Neural cell (in vitro differentiated cells): ENCODE data around the gene NISCH. TPM values are rescaled to one million over a fixed set of nuclear protein-coding genes. Genes with fewer than 3 reads are reported as not detected.

Source experiments
- H2AFZ ChIP-seq: fragments of 200-600, 300-800 bp; sonication (generic), shearing (Covaris generic); 2 replicates; pipeline ENCODE4 v1.6.0; 2014; ENCODE audit warnings: low read depth, mild to moderate bottlenecking, antibody characterized with exemption, low read length, moderate library complexity
- H3F3A ChIP-seq: fragments of 200-600 bp; shearing (Covaris generic); 2 replicates; pipeline ENCODE4 v1.6.1; 2016; ENCODE audit warnings: mild to moderate bottlenecking, moderate library complexity, mixed read lengths, antibody characterized with exemption, low read length; ENCODE audit not compliant: insufficient read depth, poor library complexity, severe bottlenecking
- H3K27ac ChIP-seq: fragments of 200-600, 300-800 bp; sonication (generic), shearing (Covaris generic); 2 replicates; pipeline ENCODE4 v1.5.1; 2014; ENCODE audit warnings: mild to moderate bottlenecking, low read length, moderate library complexity
- H3K27me3 ChIP-seq: fragments of 300-800, 200-600 bp; sonication (generic), shearing (Covaris generic); 2 replicates; pipeline ENCODE4 v1.6.0; 2014; ENCODE audit warnings: mild to moderate bottlenecking, low read depth, low read length, moderate library complexity; ENCODE audit not compliant: insufficient read depth
- H3K36me3 ChIP-seq: fragments of 300-800, 200-600 bp; sonication (generic), shearing (Covaris generic); 2 replicates; pipeline ENCODE4 v1.5.1; 2014; ENCODE audit warnings: mild to moderate bottlenecking, antibody characterized with exemption, low read length, moderate library complexity; ENCODE audit not compliant: insufficient read depth
- H3K4me2 ChIP-seq: fragments of 300-800, 200-600 bp; sonication (generic), shearing (Covaris generic); 2 replicates; pipeline ENCODE4 v1.6.0; 2014; ENCODE audit warnings: mild to moderate bottlenecking, low read length
- H3K4me3 ChIP-seq: fragments of 300-800, 200-600 bp; sonication (generic), shearing (Covaris generic); 2 replicates; pipeline ENCODE4 v1.5.1; 2014; ENCODE audit warnings: mild to moderate bottlenecking, low read length, moderate library complexity
- H3K79me2 ChIP-seq: fragments of 200-600 bp; shearing (Covaris generic); replicated peaks from 2 replicates; pipeline ENCODE4 v1.6.0; 2014; ENCODE audit warnings: mild to moderate bottlenecking, low read length, moderate library complexity; ENCODE audit not compliant: insufficient read depth
- H3K9ac ChIP-seq: fragments of 300-800, 200-600 bp; sonication (generic), shearing (Covaris generic); 2 replicates; pipeline ENCODE4 v1.6.1; 2016; ENCODE audit warnings: mild to moderate bottlenecking, low read length, mixed read lengths
- H3K9me2 ChIP-seq: fragments of 200-600 bp; shearing (Covaris generic); 2 replicates; pipeline ENCODE4 v1.6.1; 2016; ENCODE audit warnings: mild to moderate bottlenecking, low read length, mixed read lengths; ENCODE audit not compliant: insufficient read depth
- H3K9me3 ChIP-seq: fragments of 200-600, 300-800 bp; sonication (generic), shearing (Covaris generic); 2 replicates; pipeline ENCODE4 v1.6.1; 2016; ENCODE audit warnings: mild to moderate bottlenecking, mixed run types, low read length, moderate library complexity, mixed read lengths
- H4K20me1 ChIP-seq: fragments of 200-600 bp; shearing (Covaris generic); 2 replicates; pipeline ENCODE4 v1.6.1; 2016; ENCODE audit warnings: mild to moderate bottlenecking, mixed run types; ENCODE audit not compliant: insufficient read depth
- CTCF ChIP-seq: fragments of 450-650 bp; IDR thresholded peaks from 2 replicates; pipeline ENCODE4 v1.5.1; 2014; ENCODE audit warnings: antibody characterized with exemption, mild to moderate bottlenecking, moderate library complexity; ENCODE audit not compliant: poor library complexity, severe bottlenecking
- EP300 ChIP-seq: fragments of 450-650 bp; conservative IDR thresholded peaks from 2 replicates; pipeline ENCODE4 v1.6.1; 2014; ENCODE audit warnings: antibody characterized with exemption, mild to moderate bottlenecking, moderate library complexity; ENCODE audit not compliant: poor library complexity, severe bottlenecking
- EZH2 ChIP-seq: fragments of 200-600, 300-800 bp; shearing (Covaris generic), sonication (generic); IDR thresholded peaks from 2 replicates; pipeline ENCODE4 v1.6.1; 2014; ENCODE audit warnings: antibody characterized with exemption, low read length, borderline replicate concordance, mild to moderate bottlenecking; ENCODE audit not compliant: insufficient read depth, poor library complexity, severe bottlenecking
- MXI1 ChIP-seq: fragments of 450-650 bp; conservative IDR thresholded peaks from 2 replicates; pipeline ENCODE4 v1.6.1; 2014; ENCODE audit warnings: antibody characterized with exemption, mild to moderate bottlenecking; ENCODE audit not compliant: poor library complexity, severe bottlenecking
- POLR2AphosphoS5 ChIP-seq: IDR thresholded peaks from 2 replicates; pipeline ENCODE4 v1.6.1; 2012
- RAD21 ChIP-seq: fragments of 450-650 bp; conservative IDR thresholded peaks from 2 replicates; pipeline ENCODE4 v1.6.1; 2014; ENCODE audit warnings: antibody characterized with exemption, mild to moderate bottlenecking, moderate library complexity
- REST ChIP-seq: IDR thresholded peaks from 2 replicates; pipeline ENCODE4 v1.6.1; 2012; ENCODE audit warnings: borderline replicate concordance
- SMC3 ChIP-seq: fragments of 450-650 bp; conservative IDR thresholded peaks from 2 replicates; pipeline ENCODE4 v1.6.1; 2014; ENCODE audit warnings: antibody characterized with exemption, mild to moderate bottlenecking, moderate library complexity; ENCODE audit not compliant: poor library complexity
- TAF1 ChIP-seq: IDR thresholded peaks from 2 replicates; pipeline ENCODE4 v1.6.1; 2012; ENCODE audit warnings: low read depth
- polyA plus RNA-seq: library from polyadenylated mRNA; depleted of rRNA; stranded (reverse); fragments of >200 nt; gene quantifications from 2 replicates; pipeline ENCODE4 v1.2.3, GENCODE V29; 2014

The NISCH gene
- polyA plus RNA-seq, 1 donor from 2014 or later, result 88.9 TPM

GRCh38 chr3:52443268-52443610 is 12.2 kb upstream of the NISCH start:
- no peak overlapping the region for H3K4me2 ChIP-seq

More at GRCh38 chr3:52443268-52443610, 12.2 kb upstream of the NISCH start:
- no peaks in the 10 kb centered on the region for H3K36me3 ChIP-seq
- no peaks in the 10 kb centered on the region for H3K79me2 ChIP-seq
- no peaks in the 10 kb centered on the region for H3K27me3 ChIP-seq
- no peaks in the 10 kb centered on the region for H3F3A ChIP-seq
- no peak overlapping the region for H3K4me3 ChIP-seq
- H4K20me1 ChIP-seq, result no peaks in the 10 kb centered on the region
- TF ChIP-seq EP300, result no peak
- TF ChIP-seq TAF1, result no peak
- TF ChIP-seq MXI1, result no peak
- no peak for TF ChIP-seq REST
- no peak for TF ChIP-seq EZH2
- TF ChIP-seq CTCF, result no peak
- TF ChIP-seq SMC3, result no peak
- TF ChIP-seq RAD21, result no peak
- no peak for TF ChIP-seq POLR2AphosphoS5
- H3K9ac ChIP-seq, result no peak overlapping the region
- no peak overlapping the region for H2AFZ ChIP-seq
- H3K9me2 ChIP-seq, result no peaks in the 10 kb centered on the region
- H3K27ac ChIP-seq, result no peak overlapping the region
- H3K9me3 ChIP-seq, result no peaks in the 10 kb centered on the region
